GM12892 (cell line): Measurements from ENCODE around the gene PITPNM2.

Source experiments
- DNase-seq: peaks from one replicate; pipeline ENCODE4 v3.0.0; 2011; ENCODE audit not compliant: insufficient read length
- FAIRE-seq: peaks from 2 replicates; lab custom pipeline; 2011; peaks lifted over from hg19 to GRCh38; lab: Jason Lieb, UNC
- POLR2A ChIP-seq: IDR thresholded peaks from 2 replicates; pipeline ENCODE4 v1.6.1; 2011; ENCODE audit warnings: low read depth, low read length, control low read depth
- POLR2AphosphoS5 ChIP-seq: IDR thresholded peaks from 2 replicates; pipeline ENCODE4 v1.6.1; 2011; ENCODE audit warnings: low read depth, low read length, control low read depth
- TAF1 ChIP-seq: IDR thresholded peaks from 2 replicates; pipeline ENCODE4 v1.6.1; 2011; ENCODE audit warnings: low read depth, mild to moderate bottlenecking, control low read depth, low read length, borderline replicate concordance

PITPNM2 gene

DNA sequence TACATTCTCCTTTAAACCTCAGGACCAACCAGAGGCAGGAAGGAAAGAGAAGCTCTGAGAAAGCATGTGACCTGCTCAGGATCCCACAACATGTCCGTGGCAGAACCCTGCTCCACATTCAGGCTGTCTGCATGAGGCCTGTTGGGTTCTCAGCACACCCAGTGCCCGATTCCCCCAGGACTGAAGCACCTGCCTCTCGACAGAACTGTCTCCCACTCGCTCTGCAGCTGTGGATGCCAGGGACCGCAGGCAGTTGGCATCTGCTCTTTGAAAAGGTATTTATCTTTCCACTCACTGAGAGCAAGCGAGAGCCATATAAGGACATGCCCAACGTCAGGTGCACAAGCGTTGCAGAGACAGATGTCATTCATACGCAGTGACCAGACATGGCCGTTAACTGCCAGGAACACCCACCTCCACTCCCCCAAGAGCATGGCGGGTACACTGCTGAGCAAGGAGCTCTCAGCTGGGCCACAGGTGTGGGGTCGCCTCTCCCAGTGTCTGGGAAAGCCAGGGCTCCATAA lies 18.9 kb downstream of the PITPNM2 start:
- DNase-seq (no peak), FAIRE-seq (no peak)
- TF ChIP-seq POLR2A (no peak), POLR2AphosphoS5 (no peak), TAF1 (no peak)

DNA sequence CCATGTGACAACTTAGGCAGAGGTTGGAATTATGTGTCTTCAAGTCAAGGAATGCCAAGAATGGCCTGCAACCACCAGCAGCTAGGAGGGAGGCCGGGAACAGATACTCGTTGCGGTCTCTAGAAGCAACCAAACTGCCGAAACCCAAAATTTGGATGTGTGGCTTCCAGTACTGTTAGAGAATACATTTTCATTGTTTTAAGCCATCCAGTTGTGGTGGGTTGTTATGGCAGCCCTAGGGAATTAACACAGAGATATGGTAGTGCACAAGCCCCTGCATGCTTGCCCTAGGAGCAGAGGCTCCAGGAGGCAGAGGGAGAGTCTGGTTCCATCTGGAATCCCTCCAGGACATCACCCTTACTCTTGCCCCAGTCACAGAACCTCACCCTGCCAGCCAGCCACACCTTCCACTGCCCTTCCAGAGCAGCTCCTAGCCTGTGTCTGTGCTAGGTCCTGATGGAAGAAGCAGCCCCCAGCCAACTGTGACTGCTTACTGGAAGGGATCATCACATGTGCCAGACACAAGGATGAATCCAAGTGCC lies 19.5 kb downstream of the PITPNM2 start:
- FAIRE-seq, result no peak

GRCh38 chr12:123129621-123130020 lies 21.3 kb downstream of the PITPNM2 start:
- FAIRE-seq, result no peak

More for the DNA sequence above, 19.5 kb downstream of the PITPNM2 start:
- no peak for DNase-seq
- no peak for TF ChIP-seq POLR2AphosphoS5
- no peak for TF ChIP-seq TAF1
- TF ChIP-seq POLR2A, result no peak

DNA sequence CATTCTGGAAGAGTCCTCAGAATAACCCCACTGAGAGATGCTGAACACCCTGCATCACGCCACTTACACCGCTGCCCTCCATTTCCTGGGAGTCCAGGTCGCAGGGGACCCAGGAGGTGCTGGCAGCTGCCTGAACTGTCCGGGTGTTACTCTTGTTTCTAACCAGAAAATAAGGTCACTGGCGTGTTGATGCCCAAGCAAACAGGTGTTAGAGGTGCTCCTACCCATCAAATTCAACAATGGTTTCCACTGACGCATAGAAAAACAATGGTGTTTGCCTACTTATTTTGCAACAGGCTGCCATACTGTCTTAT lies 23.8 kb downstream of the PITPNM2 start:
- no peak for TF ChIP-seq TAF1
- no peak for TF ChIP-seq POLR2A
- no peak for TF ChIP-seq POLR2AphosphoS5
- DNase-seq, result no peak
- no peak for FAIRE-seq

More at GRCh38 chr12:123129621-123130020, 21.3 kb downstream of the PITPNM2 start:
- no peak for DNase-seq
- no peak for TF ChIP-seq TAF1

- DNase-seq, result no peak
- TF ChIP-seq POLR2A, result no peak
- TF ChIP-seq TAF1, result no peak
- no peak for TF ChIP-seq POLR2AphosphoS5
- FAIRE-seq, result no peak
Measured at GRCh38 chr12:123126294-123127181, 24.4 kb downstream of the PITPNM2 start.

- FAIRE-seq (no peak), DNase-seq (no peak)
- TF ChIP-seq POLR2A (no peak), POLR2AphosphoS5 (no peak), TAF1 (no peak)
Measured at GRCh38 chr12:123122626-123123025, 28.3 kb downstream of the PITPNM2 start.

DNA sequence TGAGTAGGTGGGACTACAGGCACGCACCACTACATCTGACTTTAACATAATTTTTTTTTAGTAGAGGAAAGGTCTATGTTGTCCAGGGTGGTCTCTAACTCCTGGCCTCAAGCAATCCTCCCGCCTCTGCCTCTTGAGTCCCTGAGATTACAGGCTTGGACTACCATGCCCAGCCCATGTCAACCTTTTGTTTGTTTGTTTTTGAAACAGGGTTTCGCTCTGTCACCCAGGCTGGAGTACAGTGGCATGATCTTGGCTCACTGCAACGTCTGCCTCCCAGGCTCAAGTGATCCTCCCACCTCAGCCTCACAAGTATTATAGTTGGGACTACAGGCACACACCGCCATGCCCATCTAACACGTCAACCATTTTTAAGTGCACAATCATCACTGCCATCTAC lies 29.2 kb downstream of the PITPNM2 start:
- FAIRE-seq, result no peak
- no peak for DNase-seq
- no peak for TF ChIP-seq POLR2A
- TF ChIP-seq POLR2AphosphoS5, result no peak
- no peak for TF ChIP-seq TAF1

GRCh38 chr12:123120452-123121166 lies 30.3 kb downstream of the PITPNM2 start:
- no peak for DNase-seq
- TF ChIP-seq TAF1 (no peak), POLR2A (no peak), POLR2AphosphoS5 (no peak)
- FAIRE-seq, result no peak

GRCh38 chr12:123119808-123120207 lies 31.1 kb downstream of the PITPNM2 start:
- FAIRE-seq (peak; percentile 90), DNase-seq (peak; percentile 70)
- no peak for TF ChIP-seq POLR2A
- TF ChIP-seq POLR2AphosphoS5, result no peak
- no peak for TF ChIP-seq TAF1

- no peak for DNase-seq
- TF ChIP-seq TAF1 (no peak), POLR2A (no peak), POLR2AphosphoS5 (no peak)
- no peak for FAIRE-seq
Measured at GRCh38 chr12:123118497-123118896, 32.4 kb downstream of the PITPNM2 start.

GRCh38 chr12:123115409-123116121 lies 35.3 kb downstream of the PITPNM2 start:
- no peak for TF ChIP-seq POLR2A
- TF ChIP-seq POLR2AphosphoS5, result no peak
- TF ChIP-seq TAF1, result no peak
- FAIRE-seq, result peak; percentile 73
- DNase-seq, result no peak

DNA sequence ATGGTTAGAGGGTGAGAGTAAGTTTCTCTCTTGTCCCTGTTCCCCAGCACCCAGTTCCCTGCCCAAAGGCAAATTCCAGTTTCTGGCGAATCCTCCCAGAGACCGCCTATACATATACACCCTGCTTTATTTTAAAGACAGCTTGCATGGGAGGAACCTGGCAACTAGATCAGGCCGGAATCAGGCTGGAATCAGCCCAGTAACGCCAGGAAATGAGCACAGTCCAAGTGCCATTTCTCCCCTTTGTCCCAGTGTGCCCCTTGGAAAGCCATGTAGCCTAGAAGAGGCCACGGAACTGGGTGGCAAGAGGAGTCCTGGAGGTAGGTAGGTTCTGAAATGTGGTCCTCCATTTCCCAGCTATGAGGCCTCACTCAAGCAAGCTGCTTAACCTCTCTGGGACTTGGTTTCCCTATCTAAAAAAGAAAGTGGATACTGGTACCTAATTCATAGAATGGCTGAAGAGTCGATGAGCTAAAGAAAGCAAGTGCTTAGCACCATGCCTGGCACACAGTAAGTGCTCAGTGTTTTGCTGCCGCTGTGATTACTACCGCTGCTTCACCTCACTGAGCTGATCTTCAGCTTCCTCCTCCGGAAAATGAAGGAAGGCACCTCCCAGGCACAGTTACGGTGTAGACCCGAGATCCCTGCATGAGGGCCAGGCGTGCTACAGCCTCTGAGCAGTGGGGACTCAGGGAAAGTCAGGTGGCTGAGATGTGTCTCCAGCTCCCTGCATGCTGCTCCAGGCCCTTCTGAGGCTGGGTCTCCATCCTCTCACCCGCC lies 36.4 kb downstream of the PITPNM2 start:
- no peak for DNase-seq
- no peak for FAIRE-seq

More for the DNA sequence above, 36.4 kb downstream of the PITPNM2 start:
- TF ChIP-seq TAF1, result no peak
- TF ChIP-seq POLR2AphosphoS5, result no peak
- no peak for TF ChIP-seq POLR2A
